Suprapubic skin (tissue), 3 donors: ENCODE data around the gene RSPO4.

Source experiments
- EP300 ChIP-seq: sonication (generic); formaldehyde crosslinking; IDR thresholded peaks from one replicate; pipeline ENCODE4 v1.6.1; 2017; ENCODE audit warnings: antibody characterized with exemption
- TF ChIP-seq, protein P1 (sequence below), 2 donors: fragments of 200-600 bp in 1 of 2; fragments of 450-650 bp in 1 of 2; sonication (generic) in 1 of 2; IDR thresholded peaks; one replicate each; pipeline ENCODE4 v1.5.1; 2016 to 2019; ENCODE audit warnings: antibody characterized with exemption in 2 of 2, mild to moderate bottlenecking in 1 of 2, moderate library complexity in 1 of 2

DNA sequence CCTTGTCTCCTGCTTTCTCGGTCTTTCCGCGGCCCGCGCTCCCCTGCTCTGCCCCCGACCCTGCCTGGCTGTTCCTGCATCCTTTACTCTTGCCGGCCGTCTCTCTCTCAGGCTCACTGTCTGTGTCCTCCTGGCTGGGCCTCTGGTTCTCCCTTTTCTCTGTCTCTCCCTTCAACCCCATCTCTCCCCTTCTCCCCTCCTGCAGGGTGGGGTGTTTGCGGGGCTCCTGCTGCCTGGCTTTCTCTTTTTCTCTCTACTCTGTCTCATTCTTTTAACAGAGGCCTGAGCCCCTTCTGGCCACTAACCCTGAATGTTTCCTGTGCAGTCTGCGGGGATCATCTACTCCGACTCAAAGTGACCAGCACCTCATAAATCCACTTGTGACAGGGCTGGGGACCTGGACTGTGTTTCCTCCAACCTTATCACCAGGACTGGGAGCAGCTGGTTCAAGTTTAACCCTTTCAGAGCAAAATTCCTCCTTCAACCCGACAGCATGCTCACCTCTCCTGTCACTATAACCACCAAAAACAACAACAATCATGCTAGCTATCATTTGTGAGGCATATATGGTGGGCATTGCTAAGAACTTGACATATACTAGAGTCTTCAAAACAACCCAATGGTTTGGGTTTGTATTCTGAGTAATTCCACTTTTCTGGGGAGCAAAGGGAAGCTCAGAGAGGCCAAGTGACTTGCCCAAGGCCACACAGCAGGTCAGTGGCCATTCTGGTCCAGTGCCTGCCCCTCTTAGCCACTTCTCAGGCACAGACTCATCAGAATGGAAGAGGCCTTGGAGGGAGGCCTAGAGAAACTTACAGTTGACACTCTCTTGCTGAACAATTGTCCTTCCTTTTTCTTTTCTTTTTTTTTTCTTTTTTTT lies 811 bp upstream of the RSPO4 start:
- TF ChIP-seq, protein P1, sequence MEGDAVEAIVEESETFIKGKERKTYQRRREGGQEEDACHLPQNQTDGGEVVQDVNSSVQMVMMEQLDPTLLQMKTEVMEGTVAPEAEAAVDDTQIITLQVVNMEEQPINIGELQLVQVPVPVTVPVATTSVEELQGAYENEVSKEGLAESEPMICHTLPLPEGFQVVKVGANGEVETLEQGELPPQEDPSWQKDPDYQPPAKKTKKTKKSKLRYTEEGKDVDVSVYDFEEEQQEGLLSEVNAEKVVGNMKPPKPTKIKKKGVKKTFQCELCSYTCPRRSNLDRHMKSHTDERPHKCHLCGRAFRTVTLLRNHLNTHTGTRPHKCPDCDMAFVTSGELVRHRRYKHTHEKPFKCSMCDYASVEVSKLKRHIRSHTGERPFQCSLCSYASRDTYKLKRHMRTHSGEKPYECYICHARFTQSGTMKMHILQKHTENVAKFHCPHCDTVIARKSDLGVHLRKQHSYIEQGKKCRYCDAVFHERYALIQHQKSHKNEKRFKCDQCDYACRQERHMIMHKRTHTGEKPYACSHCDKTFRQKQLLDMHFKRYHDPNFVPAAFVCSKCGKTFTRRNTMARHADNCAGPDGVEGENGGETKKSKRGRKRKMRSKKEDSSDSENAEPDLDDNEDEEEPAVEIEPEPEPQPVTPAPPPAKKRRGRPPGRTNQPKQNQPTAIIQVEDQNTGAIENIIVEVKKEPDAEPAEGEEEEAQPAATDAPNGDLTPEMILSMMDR (IDR thresholded peaks at IDR 0.05) = no peak
- no peak for TF ChIP-seq EP300
